ENCODE results near the gene SPEN. TPM values are rescaled to one million over a fixed set of nuclear protein-coding genes. Genes with fewer than 3 reads are reported as not detected.
A peak's percentile ranks its signal among the peaks of the same experiment; 100 is the strongest.

The SPEN gene
- total and polyA plus RNA-seq, 10 of the 15 experiments (the other 5 are each of a cell fraction or from before 2014, with no cell fraction given), result 5.2 to 58.7 (median 20.1) TPM

DNA sequence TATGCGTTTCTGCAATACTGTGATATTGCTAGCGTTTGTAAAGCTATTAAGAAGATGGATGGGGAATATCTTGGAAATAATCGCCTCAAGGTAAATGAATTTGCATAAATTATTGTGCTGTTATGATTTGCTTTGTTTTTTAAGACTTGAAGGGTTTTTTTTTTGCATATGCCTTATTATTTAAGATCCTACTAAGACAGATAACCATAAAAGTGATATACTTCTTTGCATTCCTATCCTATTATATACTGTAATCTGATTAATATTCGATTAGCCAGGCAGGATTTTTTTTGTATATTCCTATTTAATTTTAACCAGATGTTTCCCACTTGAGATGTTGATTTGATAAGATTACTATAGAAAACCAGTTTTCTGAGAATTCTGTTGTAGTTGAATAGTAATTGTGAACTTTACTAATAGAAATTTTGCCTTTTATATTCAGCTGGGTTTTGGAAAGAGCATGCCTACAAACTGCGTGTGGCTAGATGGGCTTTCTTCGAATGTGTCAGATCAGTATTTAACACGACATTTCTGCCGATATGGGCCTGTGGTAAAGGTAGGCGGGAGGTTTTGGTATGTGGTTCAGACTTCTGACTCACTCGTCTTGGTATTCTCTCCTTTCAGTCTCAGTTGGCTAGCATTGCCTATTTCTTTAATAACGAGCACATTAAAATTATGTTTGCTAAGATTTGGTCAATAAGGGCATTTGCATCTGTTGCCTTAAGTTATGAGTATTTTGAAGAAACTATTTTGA is 71.6 kb downstream of the SPEN start (continued):
- TF ChIP-seq, protein P1, sequence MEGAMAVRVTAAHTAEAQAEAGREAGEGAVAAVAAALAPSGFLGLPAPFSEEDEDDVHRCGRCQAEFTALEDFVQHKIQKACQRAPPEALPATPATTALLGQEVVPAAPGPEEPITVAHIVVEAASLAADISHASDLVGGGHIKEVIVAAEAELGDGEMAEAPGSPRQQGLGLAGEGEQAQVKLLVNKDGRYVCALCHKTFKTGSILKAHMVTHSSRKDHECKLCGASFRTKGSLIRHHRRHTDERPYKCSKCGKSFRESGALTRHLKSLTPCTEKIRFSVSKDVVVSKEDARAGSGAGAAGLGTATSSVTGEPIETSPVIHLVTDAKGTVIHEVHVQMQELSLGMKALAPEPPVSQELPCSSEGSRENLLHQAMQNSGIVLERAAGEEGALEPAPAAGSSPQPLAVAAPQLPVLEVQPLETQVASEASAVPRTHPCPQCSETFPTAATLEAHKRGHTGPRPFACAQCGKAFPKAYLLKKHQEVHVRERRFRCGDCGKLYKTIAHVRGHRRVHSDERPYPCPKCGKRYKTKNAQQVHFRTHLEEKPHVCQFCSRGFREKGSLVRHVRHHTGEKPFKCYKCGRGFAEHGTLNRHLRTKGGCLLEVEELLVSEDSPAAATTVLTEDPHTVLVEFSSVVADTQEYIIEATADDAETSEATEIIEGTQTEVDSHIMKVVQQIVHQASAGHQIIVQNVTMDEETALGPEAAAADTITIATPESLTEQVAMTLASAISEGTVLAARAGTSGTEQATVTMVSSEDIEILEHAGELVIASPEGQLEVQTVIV (IDR thresholded peaks at IDR 0.05; ENCODE audit: borderline replicate concordance, partially characterized antibody), result no peak
- no peak for TF ChIP-seq BCLAF1 (IDR thresholded peaks at IDR 0.05)
- no peak for TF ChIP-seq LARP7 (IDR thresholded peaks at IDR 0.05)
- TF ChIP-seq PAX5 (IDR thresholded peaks at IDR 0.05; ENCODE audit: borderline replicate concordance, low read depth, low read length), result peak; percentile 91
- no peak for TF ChIP-seq TCF7 (IDR thresholded peaks at IDR 0.05; ENCODE audit: borderline replicate concordance)
- TF ChIP-seq, protein P2, sequence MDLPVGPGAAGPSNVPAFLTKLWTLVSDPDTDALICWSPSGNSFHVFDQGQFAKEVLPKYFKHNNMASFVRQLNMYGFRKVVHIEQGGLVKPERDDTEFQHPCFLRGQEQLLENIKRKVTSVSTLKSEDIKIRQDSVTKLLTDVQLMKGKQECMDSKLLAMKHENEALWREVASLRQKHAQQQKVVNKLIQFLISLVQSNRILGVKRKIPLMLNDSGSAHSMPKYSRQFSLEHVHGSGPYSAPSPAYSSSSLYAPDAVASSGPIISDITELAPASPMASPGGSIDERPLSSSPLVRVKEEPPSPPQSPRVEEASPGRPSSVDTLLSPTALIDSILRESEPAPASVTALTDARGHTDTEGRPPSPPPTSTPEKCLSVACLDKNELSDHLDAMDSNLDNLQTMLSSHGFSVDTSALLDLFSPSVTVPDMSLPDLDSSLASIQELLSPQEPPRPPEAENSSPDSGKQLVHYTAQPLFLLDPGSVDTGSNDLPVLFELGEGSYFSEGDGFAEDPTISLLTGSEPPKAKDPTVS (IDR thresholded peaks at IDR 0.05; ENCODE audit: low read depth, low read length), result no peak
- TF ChIP-seq IRF4 (IDR thresholded peaks at IDR 0.05; ENCODE audit: low read depth, low read length), result peak; percentile 88
- peak; percentile 80; the same call in 1 of the 2 replicates for TF ChIP-seq MTA3 (IDR thresholded peaks at IDR 0.05; ENCODE audit: borderline replicate concordance, low read length)
- TF ChIP-seq PAX8 (IDR thresholded peaks at IDR 0.05), result no peak
- TF ChIP-seq NR2C1 (IDR thresholded peaks at IDR 0.05), result no peak
- TF ChIP-seq CBX5 (IDR thresholded peaks at IDR 0.05; ENCODE audit: low read depth), result no peak
- no peak for TF ChIP-seq EZH2 (IDR thresholded peaks at IDR 0.05; ENCODE audit: borderline replicate concordance, control insufficient read depth, low read depth, low read length)
- no peak for TF ChIP-seq RELA (IDR thresholded peaks at IDR 0.05; ENCODE audit: borderline replicate concordance, partially characterized antibody)
- peak; percentile 97 for TF ChIP-seq SKIL (IDR thresholded peaks at IDR 0.05; ENCODE audit: low read depth, poor library complexity, severe bottlenecking)
- TF ChIP-seq, protein P3, sequence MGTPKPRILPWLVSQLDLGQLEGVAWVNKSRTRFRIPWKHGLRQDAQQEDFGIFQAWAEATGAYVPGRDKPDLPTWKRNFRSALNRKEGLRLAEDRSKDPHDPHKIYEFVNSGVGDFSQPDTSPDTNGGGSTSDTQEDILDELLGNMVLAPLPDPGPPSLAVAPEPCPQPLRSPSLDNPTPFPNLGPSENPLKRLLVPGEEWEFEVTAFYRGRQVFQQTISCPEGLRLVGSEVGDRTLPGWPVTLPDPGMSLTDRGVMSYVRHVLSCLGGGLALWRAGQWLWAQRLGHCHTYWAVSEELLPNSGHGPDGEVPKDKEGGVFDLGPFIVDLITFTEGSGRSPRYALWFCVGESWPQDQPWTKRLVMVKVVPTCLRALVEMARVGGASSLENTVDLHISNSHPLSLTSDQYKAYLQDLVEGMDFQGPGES (IDR thresholded peaks at IDR 0.05), result no peak
- peak; percentile 83 for TF ChIP-seq TBL1XR1 (IDR thresholded peaks at IDR 0.05; ENCODE audit: low read depth, low read length)
- TF ChIP-seq CHD4 (IDR thresholded peaks at IDR 0.05), result no peak
- TF ChIP-seq JUND (IDR thresholded peaks at IDR 0.05; ENCODE audit: low read depth, low read length), result no peak
- peak; percentile 64; the same call in 1 of the 2 replicates for TF ChIP-seq ATF7 (IDR thresholded peaks at IDR 0.05; ENCODE audit: low read depth)
- no peak for TF ChIP-seq ZNF384 (IDR thresholded peaks at IDR 0.05; ENCODE audit: borderline replicate concordance, low read depth, low read length)
- peak; percentile 89 for TF ChIP-seq JUNB (IDR thresholded peaks at IDR 0.05)
